ENCODE data around the gene DUSP1.

The DUSP1 gene

GRCh38 chr5:172762214-172763119 lies 8.5 kb downstream of the DUSP1 start:
- TF ChIP-seq CTCF (IDR thresholded peaks at IDR 0.05; ENCODE audit: borderline replicate concordance, control extremely low read depth, extremely low read depth, insufficient read depth, missing control alignments), result no peak
- in situ Hi-C loops (cut with MboI; ENCODE audit: low sequenced_read_pairs, unreplicated experiment), result no loop called here
- DNase-seq (ENCODE audit: low spot score), result no peak

GRCh38 chr5:172760959-172761358 lies 10.0 kb downstream of the DUSP1 start:
- no peak for TF ChIP-seq CTCF (IDR thresholded peaks at IDR 0.05; ENCODE audit: borderline replicate concordance, control extremely low read depth, extremely low read depth, insufficient read depth, missing control alignments)
- in situ Hi-C loops (cut with MboI; ENCODE audit: low sequenced_read_pairs, unreplicated experiment), result no loop called here
- no peak for DNase-seq (ENCODE audit: low spot score)

GRCh38 chr5:172760136-172760535 lies 10.9 kb downstream of the DUSP1 start:
- in situ Hi-C loops (cut with MboI; ENCODE audit: low sequenced_read_pairs, unreplicated experiment), result no loop called here
- DNase-seq (ENCODE audit: low spot score), result no peak
- no peak for TF ChIP-seq CTCF (IDR thresholded peaks at IDR 0.05; ENCODE audit: borderline replicate concordance, control extremely low read depth, extremely low read depth, insufficient read depth, missing control alignments)

- in situ Hi-C loops (cut with MboI; ENCODE audit: low sequenced_read_pairs, unreplicated experiment), result no loop called here
- TF ChIP-seq CTCF (IDR thresholded peaks at IDR 0.05; ENCODE audit: borderline replicate concordance, control extremely low read depth, extremely low read depth, insufficient read depth, missing control alignments), result no peak
- no peak for DNase-seq (ENCODE audit: low spot score)
Observed at GRCh38 chr5:172758834-172759149, 12.2 kb downstream of the DUSP1 start.

GRCh38 chr5:172758077-172758833 lies 12.7 kb downstream of the DUSP1 start:
- in situ Hi-C loops (cut with MboI; ENCODE audit: low sequenced_read_pairs, unreplicated experiment), result no loop called here
- no peak for TF ChIP-seq CTCF (IDR thresholded peaks at IDR 0.05; ENCODE audit: borderline replicate concordance, control extremely low read depth, extremely low read depth, insufficient read depth, missing control alignments)
- no peak for DNase-seq (ENCODE audit: low spot score)

- TF ChIP-seq CTCF (IDR thresholded peaks at IDR 0.05; ENCODE audit: borderline replicate concordance, control extremely low read depth, extremely low read depth, insufficient read depth, missing control alignments), result no peak
- DNase-seq (ENCODE audit: low spot score), result no peak
- in situ Hi-C loops (cut with MboI; ENCODE audit: low sequenced_read_pairs, unreplicated experiment), result no loop called here
Observed at GRCh38 chr5:172757394-172758010, 13.5 kb downstream of the DUSP1 start.

All from GM13976 (cell line).